GM18499 (cell line): Measurements from ENCODE around the gene GIGYF2.

Experiments
- ATAC-seq: cut with Tn5 transposase; IDR thresholded peaks from one replicate; pipeline ENCODE4 v1.9.1; 2021; ENCODE audit warnings: moderate number of reproducible peaks; ENCODE audit not compliant: insufficient read depth, unreplicated experiment

Gene GIGYF2

GRCh38 chr2:232888099-232888836, 191.1 kb downstream of the GIGYF2 start:
- ATAC-seq, result no peak

GRCh38 chr2:232888839-232889529, 191.9 kb downstream of the GIGYF2 start:
- no peak for ATAC-seq

DNA sequence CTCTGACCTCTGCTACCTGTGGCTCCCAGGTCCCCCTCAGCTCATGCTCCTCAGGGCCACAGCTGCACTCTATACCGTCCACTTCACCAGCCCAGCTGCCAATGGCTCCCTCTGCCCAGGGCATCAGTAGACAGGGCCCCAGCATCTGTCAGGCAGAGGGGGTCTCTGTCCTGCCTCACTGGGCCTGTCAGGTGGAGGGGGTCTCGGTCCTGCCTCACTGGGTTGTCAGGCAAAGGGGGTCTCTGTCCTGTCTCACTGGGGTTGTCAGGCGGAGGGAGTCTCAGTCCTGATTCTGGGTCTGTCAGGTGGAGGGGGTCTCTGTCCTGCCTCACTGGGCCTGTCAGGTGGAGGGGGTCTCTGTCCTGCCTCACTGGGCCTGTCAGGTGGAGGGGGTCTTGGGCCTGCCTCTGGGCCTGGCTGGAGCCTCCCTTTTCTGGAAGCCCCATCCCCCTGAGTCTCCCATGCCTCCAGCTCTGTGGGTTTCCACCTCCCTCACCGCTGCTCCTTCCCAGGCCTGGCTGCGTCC, 192.8 kb downstream of the GIGYF2 start:
- no peak for ATAC-seq

DNA sequence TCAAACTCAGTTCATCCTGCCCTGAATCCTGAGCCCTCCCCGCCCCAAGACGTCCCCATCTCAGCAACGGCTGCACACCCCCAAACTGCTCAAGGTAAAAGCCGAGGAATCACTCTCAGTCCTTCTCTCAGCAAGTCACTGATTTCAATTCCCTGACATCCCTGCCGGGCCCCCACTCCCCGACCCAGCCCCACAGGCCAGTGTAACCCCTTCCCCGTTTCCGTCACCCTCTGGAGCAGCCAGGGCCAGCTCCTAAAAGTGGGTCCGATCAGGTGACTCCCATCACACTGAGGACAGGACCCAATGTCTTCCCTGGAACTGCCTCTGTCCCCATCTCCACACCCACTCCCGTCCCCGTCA, 193.4 kb downstream of the GIGYF2 start:
- ATAC-seq, result no peak

- no peak for ATAC-seq
These were observed 193.9 kb downstream of the GIGYF2 start for GRCh38 chr2:232890896-232891601.

GRCh38 chr2:232891621-232892071, 194.5 kb downstream of the GIGYF2 start:
- ATAC-seq, result no peak

DNA sequence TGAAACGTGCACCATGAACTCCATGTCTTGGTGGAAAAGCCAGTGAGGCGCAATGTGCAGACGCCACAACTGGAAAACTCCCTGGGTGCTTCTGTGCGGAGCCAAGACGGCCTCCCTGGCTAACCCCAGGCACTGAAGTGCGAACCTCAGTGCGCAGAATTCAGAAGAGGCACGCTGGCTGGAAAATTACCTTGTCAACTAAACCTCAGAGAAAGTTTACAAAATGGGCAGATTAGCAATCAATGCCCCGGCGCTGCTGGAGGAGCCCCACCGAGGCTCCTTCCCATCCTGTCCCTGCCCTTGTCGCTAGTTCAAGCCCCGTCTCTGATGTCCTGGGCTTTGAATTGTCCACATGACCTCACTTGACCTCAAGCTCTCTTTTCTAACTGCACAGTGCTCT, 195.1 kb downstream of the GIGYF2 start:
- no peak for ATAC-seq

DNA sequence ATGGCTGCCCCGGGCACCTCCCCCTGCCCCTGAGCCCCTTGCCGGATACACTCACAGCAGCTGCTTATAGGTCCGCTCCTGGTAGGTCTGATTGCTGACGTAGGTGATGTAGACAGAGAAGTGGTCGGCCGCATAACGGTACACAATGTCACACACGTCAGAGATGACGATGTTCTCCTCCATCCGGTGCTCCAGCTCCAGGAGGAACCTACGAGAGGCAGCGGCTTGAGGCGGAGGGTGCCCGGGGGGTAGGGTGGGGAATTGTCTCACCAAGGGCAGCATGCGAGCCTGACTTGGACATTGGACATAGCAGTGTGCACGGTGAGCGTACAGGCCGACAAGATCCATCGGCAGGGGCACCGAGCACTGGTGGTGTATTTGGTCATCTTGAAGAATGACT, 195.7 kb downstream of the GIGYF2 start:
- ATAC-seq, result no peak

DNA sequence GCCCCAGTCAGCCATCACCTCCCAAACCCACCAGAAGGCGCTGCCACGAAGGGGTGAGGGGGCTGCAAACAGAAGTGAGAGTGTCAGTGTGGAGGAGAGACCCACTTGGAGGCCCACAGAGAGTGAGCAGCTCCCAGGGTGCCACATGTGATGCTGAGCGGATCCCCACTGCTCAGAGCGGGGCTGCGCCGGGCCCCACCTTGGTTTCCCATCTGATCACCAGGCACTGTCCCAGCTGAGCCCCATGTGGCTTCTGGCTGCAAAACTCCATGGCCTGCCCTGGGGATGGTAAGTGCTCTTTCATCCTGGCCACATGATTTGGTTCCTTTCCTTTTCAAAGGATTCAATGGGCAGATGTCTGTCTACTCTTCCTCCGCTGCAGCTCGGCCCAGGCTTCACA, 196.7 kb downstream of the GIGYF2 start:
- ATAC-seq, result no peak

DNA sequence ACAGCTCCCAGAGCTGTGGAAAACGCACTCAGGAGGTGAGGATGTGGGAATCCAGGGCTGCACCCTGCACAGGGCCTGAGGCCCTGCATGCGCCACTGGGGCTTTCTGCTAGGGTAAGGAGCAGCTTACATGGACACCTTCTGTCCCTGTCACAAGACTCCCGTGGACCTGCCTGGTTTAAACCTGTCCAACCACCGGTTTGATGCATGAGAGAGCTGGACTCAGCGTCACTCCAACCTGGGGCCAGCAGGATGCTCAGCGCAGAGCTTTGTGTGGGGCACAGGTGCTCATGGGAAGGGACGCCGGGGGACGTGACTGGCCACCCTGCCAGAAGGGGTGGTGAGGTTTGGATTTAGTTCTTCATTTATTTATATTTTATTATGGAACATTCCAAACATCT, 197.1 kb downstream of the GIGYF2 start:
- no peak for ATAC-seq

DNA sequence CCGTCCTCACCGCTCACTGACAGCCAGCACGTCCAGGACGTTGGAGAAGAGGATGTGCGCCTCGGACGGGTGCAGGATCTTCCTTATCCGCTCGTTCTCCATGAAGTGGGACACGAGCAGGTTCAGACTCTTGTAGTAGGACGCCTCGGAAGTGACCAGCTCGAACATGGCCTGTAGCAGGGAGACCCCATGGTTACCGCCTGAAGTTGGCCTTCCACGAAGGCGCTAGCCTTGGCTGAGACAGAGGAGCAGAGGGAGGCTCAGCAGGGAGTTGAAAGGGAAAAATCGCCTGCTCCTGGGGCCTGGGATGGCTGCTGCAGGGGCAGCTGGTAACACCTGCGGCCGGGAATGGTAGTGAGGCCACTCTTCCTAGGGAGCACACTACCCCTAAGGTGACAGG, 197.6 kb downstream of the GIGYF2 start:
- no peak for ATAC-seq

- no peak for ATAC-seq
These were observed 199.0 kb downstream of the GIGYF2 start for GRCh38 chr2:232896111-232896510.

DNA sequence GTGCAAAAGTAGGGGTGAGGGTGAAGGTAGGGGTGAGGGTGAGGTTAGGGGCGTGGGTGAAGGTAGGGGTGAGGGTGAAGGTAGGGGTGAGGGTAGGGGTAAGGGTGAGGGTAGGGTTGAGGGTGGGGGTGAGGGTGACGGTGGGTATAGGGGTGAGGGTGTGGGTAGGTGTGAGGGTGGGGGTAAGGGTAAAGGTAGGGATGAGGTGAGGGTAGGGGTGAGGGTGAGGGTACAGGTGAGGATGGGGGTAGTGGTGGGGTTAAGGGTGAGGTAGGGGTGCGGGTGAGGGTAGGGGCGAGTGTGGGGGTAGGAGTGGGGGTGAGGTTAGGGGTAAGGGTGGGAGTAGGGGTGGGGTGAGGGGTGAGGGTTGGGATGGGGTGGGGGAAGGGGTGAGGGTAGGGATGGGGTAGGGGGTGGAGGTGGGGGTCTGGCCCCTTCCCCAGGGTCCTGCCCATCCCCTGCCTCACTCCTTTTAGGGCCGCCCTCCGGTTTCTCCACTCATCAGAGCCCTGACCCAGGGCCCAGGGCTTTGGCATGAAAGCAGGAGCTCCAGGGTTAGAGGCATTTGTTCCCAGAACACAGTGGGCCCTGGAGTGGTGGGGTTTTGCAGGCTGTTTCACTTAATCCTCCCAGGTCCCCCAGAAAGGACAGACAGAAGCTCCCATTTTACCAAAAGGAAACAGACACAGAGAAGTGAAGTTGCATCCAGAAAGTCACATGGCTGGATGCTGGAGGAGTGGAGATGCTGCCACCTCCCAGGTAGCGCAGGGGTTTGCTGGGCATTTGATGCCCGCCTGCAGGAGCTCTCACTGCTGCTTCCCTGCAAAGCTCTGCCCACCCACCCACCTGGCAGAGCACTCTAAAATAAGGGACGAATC, 199.8 kb downstream of the GIGYF2 start:
- ATAC-seq, result no peak

DNA sequence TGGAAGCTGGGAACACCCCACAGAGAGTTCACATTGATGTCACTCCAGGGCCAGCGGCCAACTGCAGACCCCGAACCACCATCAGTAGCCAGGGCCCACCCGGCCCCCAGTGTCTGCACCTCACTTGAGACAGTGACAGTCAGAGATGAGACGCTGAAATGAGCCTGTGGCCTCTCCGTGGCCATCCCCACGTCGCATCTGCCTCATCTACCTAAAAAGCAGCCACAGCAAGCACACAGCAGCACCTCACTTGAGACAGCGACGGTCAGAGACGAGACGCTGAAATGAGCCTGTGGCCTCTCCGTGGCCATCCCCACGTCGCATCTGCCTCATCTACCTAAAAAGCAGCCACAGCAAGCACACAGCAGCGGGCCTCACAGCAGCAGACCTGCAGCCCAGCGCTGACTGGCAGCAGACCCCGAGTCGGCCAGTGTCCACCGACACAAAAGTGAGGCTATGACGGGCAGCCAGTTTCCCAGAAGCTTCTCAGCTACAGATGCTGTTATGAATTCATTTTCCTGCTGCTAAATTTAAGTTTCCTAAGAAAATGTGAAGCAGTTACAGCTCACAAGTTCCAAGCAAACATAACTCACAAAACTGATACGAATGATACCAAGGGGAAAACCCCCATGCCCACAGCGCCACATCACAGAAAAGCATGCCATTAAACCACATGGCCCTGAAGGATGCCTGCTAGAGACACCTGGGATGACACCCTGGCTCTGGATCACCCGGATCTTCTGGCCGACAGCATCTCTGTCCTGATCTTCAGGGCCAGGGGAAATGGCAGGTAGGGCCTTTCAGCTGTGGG, 200.7 kb downstream of the GIGYF2 start:
- ATAC-seq, result no peak

GRCh38 chr2:232898592-232899543, 201.7 kb downstream of the GIGYF2 start:
- no peak for ATAC-seq

DNA sequence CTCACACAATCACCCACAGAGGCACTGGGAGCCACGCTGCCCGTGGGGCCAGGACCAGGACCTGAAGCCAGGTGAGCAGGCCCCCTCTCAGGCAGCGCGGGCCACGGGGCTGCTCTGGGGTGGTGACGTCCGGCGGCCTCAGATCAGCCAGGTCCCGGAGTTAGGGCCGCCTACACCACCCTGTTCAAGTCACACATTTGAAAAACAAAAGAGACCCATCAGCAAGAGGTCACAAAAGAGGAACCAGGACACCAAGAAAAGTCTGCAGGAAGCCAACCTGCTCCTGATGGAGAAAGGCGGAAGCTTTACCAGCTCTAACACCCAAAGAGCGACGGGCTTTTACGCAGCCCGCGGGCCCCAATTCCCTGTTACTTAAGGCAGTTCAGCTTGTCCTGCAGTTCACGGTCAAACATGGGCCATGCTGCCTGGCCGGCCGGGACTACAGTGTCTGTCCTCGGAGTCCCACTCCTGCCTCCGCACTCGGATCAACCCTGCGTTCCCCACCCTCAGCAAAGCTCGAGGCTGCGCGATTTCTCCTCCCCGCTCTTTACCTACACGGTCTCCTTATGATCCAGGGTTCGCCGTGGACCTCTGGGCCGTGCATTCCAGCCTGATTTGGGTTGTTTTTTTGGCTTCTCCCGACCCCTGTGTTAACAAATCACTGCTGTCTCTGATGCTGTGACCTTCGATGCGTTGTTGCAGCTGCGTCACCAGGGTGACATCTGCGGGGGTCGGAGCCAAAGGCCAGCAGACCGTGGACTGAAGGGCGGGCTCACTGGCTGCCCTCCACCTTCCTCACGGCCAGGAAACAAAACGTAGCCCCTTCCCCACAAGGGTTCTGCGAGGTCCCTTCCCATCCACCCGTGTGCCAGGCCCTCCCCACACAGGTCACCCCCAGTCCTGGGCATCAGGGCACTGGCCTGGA, 203.9 kb downstream of the GIGYF2 start:
- no peak for ATAC-seq
